ENCODE data around the gene SMAD2.

- TF ChIP-seq POLR2A (IDR thresholded peaks at IDR 0.05), result no peak
- TF ChIP-seq CTCF (IDR thresholded peaks at IDR 0.05), result no peak
Measured at GRCh38 chr18:47899107-47899840, 31.2 kb downstream of the SMAD2 start.

All from lower leg skin (tissue), 3 donors.